WTC11 (cell line): ENCODE measurements around the gene MACO1. TPM values are rescaled to one million over a fixed set of nuclear protein-coding genes. Genes with fewer than 3 reads are reported as not detected.

Experiments used
- ATAC-seq: fragments of 200-7000 bp; cut with Tn5 transposase; 2 replicates; pipeline ENCODE4 v1.10.0; 2021; ENCODE audit warnings: mild to moderate bottlenecking, moderate library complexity
- CTCF ChIA-PET: fragments of 300-600 bp; sonication (Branson Sonifier 250); formaldehyde crosslinking; loops from one replicate; lab custom pipeline; 2021; ENCODE audit warnings: antibody characterized with exemption; lab: Charles Lee
- POLR2A ChIA-PET: fragments of 350-600 bp; sonication (Branson Sonifier 250); formaldehyde crosslinking; loops from one replicate; lab custom pipeline; 2021; ENCODE audit warnings: antibody characterized with exemption; lab: Charles Lee
- DNase-seq: peaks from one replicate; pipeline ENCODE4 v3.0.0; 2021; ENCODE audit warnings: low spot score
- H3K27ac Mint-ChIP-seq: 2 replicates; pipeline ENCODE4 v1.8.0; 2021; ENCODE audit warnings: mixed read lengths
- H3K27me3 Mint-ChIP-seq: 2 replicates; pipeline ENCODE4 v1.8.0; 2021; ENCODE audit warnings: low read depth, mild to moderate bottlenecking, moderate library complexity, mixed read lengths
- H3K36me3 Mint-ChIP-seq: 2 replicates; pipeline ENCODE4 v1.8.0; 2021; ENCODE audit warnings: mixed read lengths
- H3K4me1 Mint-ChIP-seq: 2 replicates; pipeline ENCODE4 v1.8.0; 2022; ENCODE audit warnings: mixed read lengths
- H3K4me3 Mint-ChIP-seq: 2 replicates; pipeline ENCODE4 v1.8.0; 2021; ENCODE audit warnings: mild to moderate bottlenecking, moderate library complexity, mixed read lengths
- H3K9me3 Mint-ChIP-seq: 2 replicates; pipeline ENCODE4 v1.8.0; 2021; ENCODE audit warnings: mixed read lengths
- AR ChIP-seq: fragments of 250-450 bp; sonication (Bioruptor Pico); IDR thresholded peaks from 2 replicates; pipeline ENCODE4 v1.9.0; 2021; ENCODE audit warnings: mild to moderate bottlenecking
- ARID4B ChIP-seq: sonication (generic); formaldehyde crosslinking; IDR thresholded peaks from 2 replicates; pipeline ENCODE4 v1.8.0; 2023; ENCODE audit warnings: missing genetic modification reagents, mild to moderate bottlenecking, borderline replicate concordance
- CDX4 ChIP-seq: fragments of 250-450 bp; sonication (Bioruptor Pico); IDR thresholded peaks from 2 replicates; pipeline ENCODE4 v1.9.0; 2021; ENCODE audit warnings: moderate library complexity, mild to moderate bottlenecking, inconsistent platforms, borderline replicate concordance
- ETV6 ChIP-seq: sonication (generic); formaldehyde crosslinking; IDR thresholded peaks from 2 replicates; pipeline ENCODE4 v1.8.1; 2022; ENCODE audit warnings: mild to moderate bottlenecking, missing genetic modification reagents
- FOXK1 ChIP-seq: sonication (generic); formaldehyde crosslinking; IDR thresholded peaks from 2 replicates; pipeline ENCODE4 v1.8.0; 2022; ENCODE audit warnings: mild to moderate bottlenecking, moderate library complexity, missing genetic modification reagents
- FOXP1 ChIP-seq: sonication (generic); formaldehyde crosslinking; IDR thresholded peaks from 2 replicates; pipeline ENCODE4 v1.8.0; 2022; ENCODE audit warnings: missing genetic modification reagents, mild to moderate bottlenecking, moderate library complexity, borderline replicate concordance
- GABPB1 ChIP-seq: sonication (generic); formaldehyde crosslinking; IDR thresholded peaks from 2 replicates; pipeline ENCODE4 v1.8.1; 2023; ENCODE audit warnings: mild to moderate bottlenecking, missing genetic modification reagents
- HMGA2 ChIP-seq: fragments of 250-450 bp; sonication (Bioruptor Pico); IDR thresholded peaks from 2 replicates; pipeline ENCODE4 v1.4.0; 2021; ENCODE audit warnings: mild to moderate bottlenecking, moderate library complexity
- HMGXB4 ChIP-seq: sonication (generic); formaldehyde crosslinking; IDR thresholded peaks from 2 replicates; pipeline ENCODE4 v1.8.1; 2023; ENCODE audit warnings: mild to moderate bottlenecking, moderate library complexity, missing genetic modification reagents
- IRF2 ChIP-seq: sonication (generic); formaldehyde crosslinking; IDR thresholded peaks from 2 replicates; pipeline ENCODE4 v1.8.0; 2022; ENCODE audit warnings: low read depth, missing genetic modification reagents, borderline replicate concordance
- MXD4 ChIP-seq: fragments of 250-450 bp; sonication (Bioruptor Pico); IDR thresholded peaks from 2 replicates; pipeline ENCODE4 v1.8.0; 2021; ENCODE audit warnings: mild to moderate bottlenecking, moderate library complexity, borderline replicate concordance
- NFATC4 ChIP-seq: fragments of 250-450 bp; sonication (Bioruptor Pico); IDR thresholded peaks from 2 replicates; pipeline ENCODE4 v1.9.0; 2021; ENCODE audit warnings: mild to moderate bottlenecking
- NR1H2 ChIP-seq: sonication (generic); formaldehyde crosslinking; IDR thresholded peaks from 2 replicates; pipeline ENCODE4 v1.9.0; 2021; ENCODE audit warnings: mild to moderate bottlenecking, moderate library complexity, missing genetic modification reagents
- NR2C2 ChIP-seq: sonication (generic); formaldehyde crosslinking; IDR thresholded peaks from 2 replicates; pipeline ENCODE4 v1.8.0; 2022; ENCODE audit warnings: mild to moderate bottlenecking, missing genetic modification reagents
- PRRX2 ChIP-seq: fragments of 250-450 bp; sonication (Bioruptor Pico); IDR thresholded peaks from 2 replicates; pipeline ENCODE4 v1.8.0; 2021; ENCODE audit warnings: mild to moderate bottlenecking
- USF1 ChIP-seq: sonication (generic); formaldehyde crosslinking; IDR thresholded peaks from 2 replicates; pipeline ENCODE4 v1.8.0; 2022; ENCODE audit warnings: mild to moderate bottlenecking, missing genetic modification reagents
- USF2 ChIP-seq: sonication (generic); formaldehyde crosslinking; IDR thresholded peaks from 2 replicates; pipeline ENCODE4 v1.8.1; 2023; ENCODE audit warnings: mild to moderate bottlenecking, missing genetic modification reagents, moderate library complexity
- ZBTB21 ChIP-seq: sonication (generic); formaldehyde crosslinking; IDR thresholded peaks from 2 replicates; pipeline ENCODE4 v1.8.1; 2023; ENCODE audit warnings: mild to moderate bottlenecking, missing genetic modification reagents, borderline replicate concordance
- total RNA-seq: library from RNA; stranded (reverse); gene quantifications from 3 replicates; pipeline ENCODE4 v1.2.3, GENCODE V29; 2021

Gene MACO1
- total RNA-seq, 1 experiment from 2014 or later = 9.5 TPM

- Mint-ChIP-seq H3K9me3 (peaks cover 3% of the 10 kb centered on the region; the same call in 1 of the 2 replicates), H3K36me3 (no peaks in the 10 kb centered on the region), H3K27me3 (no peaks in the 10 kb centered on the region; the same call in 1 of the 2 replicates), H3K4me1 (peaks cover 23% of the 10 kb centered on the region), H3K4me3 (no peak overlapping the region), H3K27ac (no peak overlapping the region)
- ChIA-PET POLR2A (interaction anchor here (1.7 kb wide), 1 partner anchor 11 kb away, joined by 5 read pairs; no protein-coding TSS in a partner anchor), CTCF (interaction anchor here (10.9 kb wide), 1 partner anchor 13 kb away, joined by 175 read pairs; no protein-coding TSS in a partner anchor)
- DNase-seq (no peak), ATAC-seq (no peak)
- no peak for TF ChIP-seq GABPB1
- no peak for TF ChIP-seq MXD4 (CRISPR knock-in tag)
- no peak for TF ChIP-seq HMGA2 (CRISPR knock-in tag)
- TF ChIP-seq ETV6 (CRISPR knock-in tag) = no peak
- TF ChIP-seq CDX4 = no peak
- TF ChIP-seq ZBTB21 (CRISPR knock-in tag) = no peak
- no peak for TF ChIP-seq HMGXB4 (CRISPR knock-in tag)
Observed at GRCh38 chr1:25516686-25517085, 86.0 kb downstream of the MACO1 start.

- DNase-seq = peak; percentile 68
- TF ChIP-seq USF1 (0 out of 2 replicates have a peak, but pooled peaks have one; percentile 36), FOXP1 (CRISPR knock-in tag) (peak; percentile 40; the same call in 1 of the 2 replicates), FOXK1 (CRISPR knock-in tag) (peak; percentile 58; the same call in 1 of the 2 replicates), NR2C2 (CRISPR knock-in tag) (no peak), NR1H2 (CRISPR knock-in tag) (no peak), ARID4B (CRISPR knock-in tag) (no peak), USF2 (CRISPR knock-in tag) (peak; percentile 62; the same call in 1 of the 2 replicates), AR (CRISPR knock-in tag) (no peak), PRRX2 (CRISPR knock-in tag) (no peak), NFATC4 (CRISPR knock-in tag) (no peak), IRF2 (CRISPR knock-in tag) (no peak)
Observed at GRCh38 chr1:25517476-25518394, 87.0 kb downstream of the MACO1 start.

More at GRCh38 chr1:25517476-25518394, 87.0 kb downstream of the MACO1 start:
- peak; percentile 85 for ATAC-seq
- Mint-ChIP-seq H3K27ac (peak overlapping the region; percentile 68; the same call in 1 of the 2 replicates), H3K27me3 (no peaks in the 10 kb centered on the region; the same call in 1 of the 2 replicates), H3K36me3 (no peaks in the 10 kb centered on the region), H3K4me3 (no peak overlapping the region), H3K9me3 (peaks cover 3% of the 10 kb centered on the region; the same call in 1 of the 2 replicates), H3K4me1 (peaks cover 23% of the 10 kb centered on the region)
- ChIA-PET CTCF (interaction anchor here (1.0 to 10.9 kb wide), 6 partner anchors 14 to 591 kb away, joined by 3 to 175 read pairs (median 4); no protein-coding TSS in a partner anchor), POLR2A (interaction anchor here (1.7 kb wide), 1 partner anchor 12 kb away, joined by 5 read pairs; no protein-coding TSS in a partner anchor)
